Endodermal cell (in vitro differentiated cells): ENCODE results near the gene APOL3. TPM values are rescaled to one million over a fixed set of nuclear protein-coding genes. Genes with fewer than 3 reads are reported as not detected.

Experiments
- DNase-seq: peaks from one replicate; pipeline ENCODE4 v3.0.0-alpha.2; 2017
- H3K27ac ChIP-seq: 2 replicates; pipeline ENCODE4 v1.5.1; 2013; ENCODE audit warnings: mild to moderate bottlenecking, low read depth, low read length, moderate library complexity
- H3K27me3 ChIP-seq: 2 replicates; pipeline ENCODE4 v1.6.1; 2013; ENCODE audit warnings: mild to moderate bottlenecking, low read length, moderate library complexity; ENCODE audit not compliant: insufficient read depth, control insufficient read depth, poor library complexity, severe bottlenecking
- H3K36me3 ChIP-seq: 2 replicates; pipeline ENCODE4 v1.7.0; 2013; ENCODE audit warnings: mild to moderate bottlenecking, low read length, moderate library complexity; ENCODE audit not compliant: control insufficient read depth, insufficient read depth
- H3K4me1 ChIP-seq: one replicate; pipeline ENCODE4 v1.7.0; 2013; ENCODE audit warnings: low read length; ENCODE audit not compliant: control insufficient read depth, insufficient read depth
- H3K4me3 ChIP-seq: 2 replicates; pipeline ENCODE4 v1.5.1; 2013; ENCODE audit warnings: mild to moderate bottlenecking, low read length, moderate library complexity
- H3K9ac ChIP-seq: 2 replicates; pipeline ENCODE4 v1.6.1; 2013; ENCODE audit warnings: mild to moderate bottlenecking, low read length, moderate library complexity; ENCODE audit not compliant: poor library complexity, severe bottlenecking; ENCODE audit errors: extremely low read depth
- H3K9me3 ChIP-seq: 2 replicates; pipeline ENCODE4 v1.6.1; 2013; ENCODE audit warnings: mild to moderate bottlenecking, low read length, moderate library complexity; ENCODE audit not compliant: control insufficient read depth
- H3K27ac Mint-ChIP-seq: 2 replicates; pipeline ENCODE4 v1.8.0; 2020; ENCODE audit warnings: mixed read lengths
- H3K27me3 Mint-ChIP-seq: 2 replicates; pipeline ENCODE4 v1.8.0; 2021; ENCODE audit warnings: mild to moderate bottlenecking, mixed read lengths; ENCODE audit not compliant: insufficient read depth
- H3K36me3 Mint-ChIP-seq: 2 replicates; pipeline ENCODE4 v1.8.0; 2020; ENCODE audit warnings: low read depth, mixed read lengths
- H3K4me1 Mint-ChIP-seq: 2 replicates; pipeline ENCODE4 v1.8.0; 2020; ENCODE audit warnings: mixed read lengths
- H3K4me3 Mint-ChIP-seq: 2 replicates; pipeline ENCODE4 v1.8.0; 2020; ENCODE audit warnings: mild to moderate bottlenecking, moderate library complexity, mixed read lengths
- H3K9me3 Mint-ChIP-seq: 2 replicates; pipeline ENCODE4 v1.8.0; 2020; ENCODE audit warnings: mild to moderate bottlenecking, mixed read lengths
- WGBS, 2 experiments: methylation state at CpG; one replicate each; pipeline versions ENCODE4 v1.1.5 to v1.1.7; 2013; ENCODE audit warnings: missing lambda C conversion rate in 2 of 2, mixed read lengths in 1 of 2; ENCODE audit not compliant: insufficient coverage in 1 of 2, insufficient read length in 1 of 2; 5-methylcytosine and 5-hydroxymethylcytosine counted together
- total RNA-seq, 2 donors: library from RNA; stranded (reverse); fragmentation: NEBNext Ultra II Directional in 1 of 2; extraction: Animal tissue kit (Norgen Biotek cat#: 25700) in 1 of 2; gene quantifications; 2 replicates in 1 of 2; 3 replicates in 1 of 2; pipeline ENCODE4 v1.2.1, GENCODE V29; 2021
- TF ChIP-seq, protein P1 (sequence below): fragments of 200-600 bp; sonication (generic); conservative IDR thresholded peaks from 2 replicates; pipeline ENCODE4 v1.5.0; 2021; ENCODE audit warnings: antibody characterized with exemption, mild to moderate bottlenecking

APOL3 gene
- total RNA-seq, 2 donors from 2014 or later = 0.46 to 1.1 TPM

DNA sequence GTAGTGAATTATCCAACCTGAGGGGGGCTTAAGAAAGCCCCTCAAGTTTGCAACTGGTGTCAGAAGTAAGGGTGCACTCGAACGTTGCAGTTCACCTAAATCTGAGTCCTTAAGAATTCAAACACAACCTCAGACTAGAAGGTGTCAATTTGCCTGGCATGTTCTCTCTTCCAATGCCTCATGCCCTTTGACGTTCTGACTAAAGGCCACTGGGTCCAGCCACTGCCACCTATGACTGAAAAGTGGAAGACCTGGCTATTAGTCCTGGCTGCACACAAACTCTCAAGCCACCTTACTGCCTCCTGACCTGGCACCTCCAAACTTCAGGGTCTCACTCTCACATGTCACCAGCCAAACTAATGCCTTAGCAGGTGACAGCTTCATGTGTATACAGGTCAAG lies 33.0 kb upstream of the APOL3 start:
- Histone ChIP-seq H3K36me3 (no peaks in the 10 kb centered on the region), H3K9me3 (peaks cover 7% of the 10 kb centered on the region), H3K9ac (no peak overlapping the region), H3K27me3 (no peaks in the 10 kb centered on the region), H3K4me1 (peaks cover 6% of the 10 kb centered on the region), H3K27ac (no peak overlapping the region), H3K4me3 (no peak overlapping the region)
- WGBS, 2 experiments = 28 to 59% methylated on average over 2 to 3 of the region's 3 CpGs
- peaks cover 3% of the 10 kb centered on the region for H3K27me3 Mint-ChIP-seq
- no peak overlapping the region for H3K4me3 Mint-ChIP-seq
- DNase-seq = no peak
- H3K36me3 Mint-ChIP-seq = peaks cover 4% of the 10 kb centered on the region
- peaks cover 21% of the 10 kb centered on the region for H3K9me3 Mint-ChIP-seq
- TF ChIP-seq, protein P1, sequence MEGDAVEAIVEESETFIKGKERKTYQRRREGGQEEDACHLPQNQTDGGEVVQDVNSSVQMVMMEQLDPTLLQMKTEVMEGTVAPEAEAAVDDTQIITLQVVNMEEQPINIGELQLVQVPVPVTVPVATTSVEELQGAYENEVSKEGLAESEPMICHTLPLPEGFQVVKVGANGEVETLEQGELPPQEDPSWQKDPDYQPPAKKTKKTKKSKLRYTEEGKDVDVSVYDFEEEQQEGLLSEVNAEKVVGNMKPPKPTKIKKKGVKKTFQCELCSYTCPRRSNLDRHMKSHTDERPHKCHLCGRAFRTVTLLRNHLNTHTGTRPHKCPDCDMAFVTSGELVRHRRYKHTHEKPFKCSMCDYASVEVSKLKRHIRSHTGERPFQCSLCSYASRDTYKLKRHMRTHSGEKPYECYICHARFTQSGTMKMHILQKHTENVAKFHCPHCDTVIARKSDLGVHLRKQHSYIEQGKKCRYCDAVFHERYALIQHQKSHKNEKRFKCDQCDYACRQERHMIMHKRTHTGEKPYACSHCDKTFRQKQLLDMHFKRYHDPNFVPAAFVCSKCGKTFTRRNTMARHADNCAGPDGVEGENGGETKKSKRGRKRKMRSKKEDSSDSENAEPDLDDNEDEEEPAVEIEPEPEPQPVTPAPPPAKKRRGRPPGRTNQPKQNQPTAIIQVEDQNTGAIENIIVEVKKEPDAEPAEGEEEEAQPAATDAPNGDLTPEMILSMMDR = no peak
- peaks cover 21% of the 10 kb centered on the region for H3K4me1 Mint-ChIP-seq
- H3K27ac Mint-ChIP-seq = no peak overlapping the region

DNA sequence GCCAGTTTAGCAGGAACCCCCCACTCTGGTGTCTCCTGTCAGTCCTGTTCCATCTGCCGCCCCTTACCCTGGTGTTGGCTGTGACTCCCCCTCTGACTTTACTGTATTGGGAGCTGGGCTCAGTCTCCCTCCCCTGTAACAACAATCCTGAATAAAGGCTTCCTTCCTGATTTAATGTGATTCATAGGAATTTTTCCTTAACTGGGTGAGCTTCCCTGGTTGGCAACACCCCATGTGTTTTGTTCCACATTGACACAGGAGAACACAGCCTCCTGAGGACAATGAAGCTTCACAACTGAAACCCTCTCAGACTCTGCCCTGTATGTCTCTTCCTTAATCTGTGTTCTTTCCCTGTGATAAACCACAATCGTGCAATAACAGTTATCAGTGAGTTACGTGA lies 32.6 kb upstream of the APOL3 start:
- peaks cover 21% of the 10 kb centered on the region for H3K4me1 Mint-ChIP-seq
- H3K9ac ChIP-seq = no peak overlapping the region
- H3K4me3 ChIP-seq = no peak overlapping the region
- no peak overlapping the region for H3K4me3 Mint-ChIP-seq
- H3K9me3 Mint-ChIP-seq = peaks cover 21% of the 10 kb centered on the region
- H3K4me1 ChIP-seq = peaks cover 6% of the 10 kb centered on the region
- H3K36me3 ChIP-seq = no peaks in the 10 kb centered on the region
- peaks cover 4% of the 10 kb centered on the region for H3K36me3 Mint-ChIP-seq
- no peaks in the 10 kb centered on the region for H3K27me3 ChIP-seq
- TF ChIP-seq, protein P1 = no peak
- WGBS, 2 experiments = 79 to 81% methylated on average over 3 of the region's 3 CpGs
- H3K27ac Mint-ChIP-seq = no peak overlapping the region
- H3K27ac ChIP-seq = no peak overlapping the region
- H3K9me3 ChIP-seq = peaks cover 7% of the 10 kb centered on the region
- DNase-seq = no peak
- H3K27me3 Mint-ChIP-seq = peaks cover 3% of the 10 kb centered on the region

DNA sequence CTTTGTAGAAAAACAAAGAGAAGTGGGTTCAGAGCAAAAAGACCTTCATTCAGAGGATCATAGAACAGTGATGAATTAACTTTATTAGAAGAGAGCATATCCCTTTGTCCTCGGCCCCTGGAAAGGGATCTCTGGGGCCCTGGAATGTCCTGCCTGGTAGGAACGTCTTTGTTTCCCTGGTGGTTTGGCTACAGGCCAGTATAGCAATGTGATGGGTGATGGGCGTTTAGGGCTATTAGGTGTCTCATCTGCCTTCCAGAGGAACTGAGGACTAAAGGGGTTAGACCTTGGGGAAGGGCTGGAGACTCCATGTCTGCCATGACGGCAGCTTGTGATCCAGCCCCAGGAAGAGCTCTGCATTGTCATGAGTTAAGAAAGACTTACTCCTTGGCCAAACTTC lies 32.0 kb upstream of the APOL3 start:
- TF ChIP-seq, protein P1 = no peak
- Histone ChIP-seq H3K27ac (no peak overlapping the region), H3K4me3 (no peak overlapping the region), H3K27me3 (no peaks in the 10 kb centered on the region), H3K9ac (no peak overlapping the region), H3K36me3 (no peaks in the 10 kb centered on the region), H3K9me3 (peaks cover 7% of the 10 kb centered on the region), H3K4me1 (peaks cover 6% of the 10 kb centered on the region)
- no peak overlapping the region for H3K4me3 Mint-ChIP-seq
- H3K36me3 Mint-ChIP-seq = peaks cover 4% of the 10 kb centered on the region
- 90 to 91% methylated on average over 3 to 4 of the region's 4 CpGs for whole genome bisulfite sequencing, 2 experiments
- H3K27ac Mint-ChIP-seq = no peak overlapping the region
- H3K4me1 Mint-ChIP-seq = peaks cover 17% of the 10 kb centered on the region
- no peak for DNase-seq
- H3K27me3 Mint-ChIP-seq = peaks cover 3% of the 10 kb centered on the region
- H3K9me3 Mint-ChIP-seq = peaks cover 21% of the 10 kb centered on the region
